GM18951 (cell line): ENCODE measurements around the gene MOK.
"Not testable (repeated sequence)": the region's sequence is repeated elsewhere in the genome, so short reads cannot be mapped to it uniquely, and the experiment has no call there.

Experiments used
- POLR2A ChIP-seq: IDR thresholded peaks from 4 replicates; pipeline ENCODE4 v1.6.1; 2011; ENCODE audit warnings: mild to moderate bottlenecking; ENCODE audit not compliant: insufficient read length, insufficient read depth; ENCODE audit errors: extremely low read depth
- in situ Hi-C: fragments of 300-500 bp; cut with MboI; formaldehyde crosslinking; loops from one replicate; pipeline ENCODE4 v1.12.0; 2022; ENCODE audit warnings: low sequenced_read_pairs, mixed read lengths, inconsistent platforms; ENCODE audit not compliant: unreplicated experiment

MOK gene

DNA sequence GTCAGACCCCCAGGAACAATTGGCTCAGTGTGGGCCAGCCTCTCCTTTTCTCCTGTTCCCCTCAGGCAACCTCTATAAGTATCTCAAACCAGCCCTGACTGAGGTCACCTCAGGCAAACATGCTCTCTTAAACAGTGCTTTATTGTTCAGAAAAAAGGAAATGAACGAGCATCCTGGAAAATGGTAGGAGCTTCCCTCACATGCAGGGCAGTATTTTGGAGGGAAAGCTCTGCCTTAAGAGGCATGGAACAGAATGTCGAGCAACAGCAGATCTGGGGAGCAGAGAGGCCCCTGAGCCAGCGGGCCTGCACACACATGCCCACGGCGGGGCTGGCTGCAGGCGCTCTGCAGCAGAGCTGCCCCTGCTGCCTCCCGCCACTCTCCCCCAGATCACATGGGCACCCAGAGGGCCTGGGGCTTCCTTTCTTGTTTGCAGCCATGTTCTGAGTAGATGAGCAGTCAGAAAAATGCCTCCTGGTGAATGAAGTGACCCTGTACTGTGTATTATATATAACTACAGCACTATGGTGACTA is 42.0 kb downstream of the MOK start:
- in situ Hi-C loops = no loop called here
- TF ChIP-seq POLR2A = no peak

DNA sequence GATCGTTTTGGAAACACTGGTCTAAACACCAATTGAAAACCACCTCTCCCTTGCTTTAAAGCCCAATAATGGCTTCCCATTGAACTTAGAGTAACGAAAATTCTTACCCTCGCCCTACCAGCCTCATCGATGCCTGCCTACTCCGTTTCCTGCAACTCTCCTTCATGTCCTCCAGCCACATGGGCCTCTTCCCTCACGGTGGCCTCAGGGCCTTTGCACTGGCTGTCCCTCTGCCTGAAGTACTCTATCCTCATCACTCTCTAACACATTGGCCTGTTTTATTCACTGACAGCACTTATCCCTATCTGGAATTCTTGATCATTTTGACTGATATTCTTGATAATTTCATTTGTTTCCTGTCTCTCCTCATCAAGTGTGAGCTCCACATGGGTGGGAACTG is 46.8 kb downstream of the MOK start:
- no peak for TF ChIP-seq POLR2A
- in situ Hi-C loops = no loop called here

DNA sequence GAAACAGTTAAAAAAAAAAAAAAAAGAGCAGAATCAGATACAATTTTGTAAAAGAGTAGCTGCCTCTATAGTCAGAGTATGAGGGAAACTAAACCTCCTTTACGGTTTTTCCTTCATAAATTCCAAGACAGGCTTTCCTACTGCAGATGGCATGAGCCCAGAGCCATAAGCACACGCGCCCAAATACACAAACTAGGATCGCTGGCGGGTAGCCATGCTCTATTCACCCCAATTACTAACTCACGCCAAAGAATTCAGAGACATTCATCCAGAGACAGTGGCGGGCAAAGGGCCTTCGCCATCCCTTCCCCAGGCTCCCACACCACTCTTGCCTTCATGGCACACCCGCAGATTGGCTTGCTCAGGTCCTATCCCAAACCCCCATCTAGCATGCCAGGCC is 48.2 kb downstream of the MOK start:
- TF ChIP-seq POLR2A = no peak
- in situ Hi-C loops = no loop called here

DNA sequence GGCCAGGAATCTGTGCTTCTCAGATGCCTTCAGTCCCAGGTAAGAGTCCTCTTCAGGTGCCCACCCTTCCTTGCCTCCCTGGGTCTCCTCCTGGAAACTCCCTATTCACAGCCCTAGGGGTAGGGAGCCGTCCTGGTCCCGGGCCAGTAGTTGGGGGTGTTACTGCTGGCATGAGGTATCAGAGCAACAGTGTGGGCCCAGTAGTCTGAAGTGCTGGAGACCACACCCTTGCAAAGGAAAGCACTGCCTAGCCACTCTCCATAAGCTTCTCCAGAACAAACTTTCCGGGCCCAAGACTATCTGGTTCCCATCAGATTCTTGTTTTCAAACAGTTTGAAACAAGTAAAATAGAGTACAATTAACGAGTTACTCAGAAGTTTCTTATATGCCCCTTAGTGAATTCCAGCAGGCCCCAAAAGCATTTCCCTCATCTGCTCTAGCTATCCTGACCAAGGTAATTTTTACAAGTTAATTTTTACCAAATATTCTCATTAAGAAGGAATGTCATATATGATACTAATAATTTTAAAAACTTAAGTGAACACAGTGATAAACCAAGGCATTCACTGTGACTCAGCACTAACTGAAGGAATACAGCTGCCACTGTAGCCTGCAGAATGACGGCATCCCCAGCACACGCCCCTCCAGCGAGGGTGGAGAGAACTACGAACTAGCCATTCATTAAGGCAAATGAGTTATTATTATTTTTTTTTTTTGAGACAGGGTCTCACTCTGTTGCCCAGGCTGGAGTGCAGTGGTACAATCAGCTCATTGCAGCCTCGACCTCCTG is 49.4 kb downstream of the MOK start:
- no peak for TF ChIP-seq POLR2A
- in situ Hi-C loops = no loop called here

DNA sequence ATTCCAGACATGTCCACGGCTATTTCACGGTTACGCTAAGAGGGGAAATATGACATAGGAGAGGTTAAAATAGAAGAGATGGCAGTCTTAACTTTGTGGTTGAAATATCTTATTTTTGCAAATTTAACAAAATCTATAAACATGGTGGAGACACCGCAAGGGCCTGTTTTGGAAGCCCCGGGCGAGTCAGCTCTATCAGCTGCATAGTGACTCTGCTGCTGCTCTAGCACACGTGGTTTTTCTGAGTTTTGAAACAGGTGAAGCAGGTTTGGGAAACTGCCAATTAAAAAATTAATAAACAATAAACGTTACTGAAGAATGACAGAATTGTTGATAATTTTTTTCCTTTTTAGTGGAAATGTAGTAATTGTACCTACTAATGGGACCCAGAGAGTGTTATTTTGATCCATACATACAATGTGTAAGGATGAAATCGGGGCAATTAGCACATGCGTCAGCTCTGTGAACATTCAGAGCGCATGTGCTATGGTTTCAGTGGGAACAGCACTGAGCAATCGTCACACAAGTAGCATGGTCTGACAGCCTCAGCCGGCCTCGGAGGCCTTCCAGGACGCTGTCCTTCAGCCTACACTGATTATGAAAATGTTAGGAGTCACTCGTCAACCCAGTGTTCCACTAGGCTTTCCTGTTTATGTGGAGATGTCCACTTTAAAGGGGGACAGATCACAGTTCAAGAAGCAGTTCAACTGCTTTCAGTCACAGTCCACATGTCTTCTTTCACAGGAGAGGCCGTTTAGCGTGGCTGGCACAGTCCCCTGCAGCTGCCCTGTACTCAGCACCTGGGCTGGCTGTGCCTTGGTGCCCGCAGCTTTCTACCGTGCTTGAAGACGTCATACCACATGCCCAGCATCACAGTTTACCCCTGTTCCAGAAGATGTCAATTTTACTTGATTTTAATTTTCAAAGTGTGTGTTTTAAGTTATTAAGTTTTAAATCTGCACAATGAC is 51.8 kb downstream of the MOK start:
- in situ Hi-C loops = no loop called here

DNA sequence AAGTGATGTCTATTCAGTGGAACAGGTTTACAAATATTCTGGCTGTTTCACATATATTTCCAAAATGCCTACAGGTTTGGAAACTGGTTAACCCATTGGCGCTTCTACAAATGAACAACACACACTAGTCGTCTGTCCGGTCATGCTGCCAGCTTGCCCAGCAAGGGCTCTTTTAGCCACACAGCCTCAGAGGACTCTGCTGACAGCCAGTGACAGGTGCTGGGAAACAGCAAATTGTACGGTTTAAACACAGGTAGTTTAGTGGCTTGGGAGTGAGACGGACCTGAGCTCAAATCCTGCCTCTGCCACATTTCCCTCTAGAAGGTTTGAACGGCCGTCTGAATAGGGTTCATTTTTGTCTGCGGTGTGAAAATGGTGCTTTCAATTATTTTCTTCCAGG is 53.8 kb downstream of the MOK start:
- TF ChIP-seq POLR2A = no peak
- in situ Hi-C loops = no loop called here

More for the DNA sequence above, 51.8 kb downstream of the MOK start:
- TF ChIP-seq POLR2A = no peak

DNA sequence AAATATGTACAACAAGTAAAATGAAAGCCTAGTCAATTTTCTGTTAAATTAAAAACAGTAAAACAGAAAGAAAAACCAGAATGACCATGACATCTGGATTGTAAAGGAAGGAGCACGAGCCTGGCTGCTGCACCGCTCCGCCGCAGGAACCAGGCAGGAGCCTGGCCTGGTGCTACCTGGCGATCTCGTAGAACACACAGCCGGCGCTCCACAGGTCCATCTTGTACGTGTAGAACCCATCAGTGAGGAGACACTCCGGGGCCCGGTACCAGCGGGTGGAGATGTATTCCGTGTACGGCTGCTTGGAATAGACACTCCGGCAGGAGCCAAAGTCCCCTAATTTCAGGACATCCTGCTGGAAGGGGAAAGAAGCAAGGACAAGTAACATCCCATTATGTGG is 54.3 kb downstream of the MOK start:
- in situ Hi-C loops = no loop called here

DNA sequence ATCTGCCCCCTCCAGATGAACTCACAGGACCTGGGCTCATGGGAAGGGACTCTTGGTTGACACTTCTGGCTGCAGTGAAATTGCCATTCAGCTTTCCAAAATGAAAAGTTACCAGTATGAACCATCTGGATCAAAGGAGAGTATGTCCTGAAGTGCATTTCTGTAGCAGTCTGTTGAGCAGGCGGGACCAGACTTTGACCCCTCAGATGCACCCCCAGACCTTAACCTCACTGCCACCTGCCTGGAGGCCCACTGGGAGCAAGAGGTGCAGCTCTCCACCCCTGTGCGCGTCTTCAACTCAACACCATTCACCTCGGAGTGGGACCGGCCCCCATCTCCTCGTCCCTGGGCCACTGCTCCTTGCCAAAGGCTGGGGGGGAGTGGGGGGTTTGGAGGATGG is 55.0 kb downstream of the MOK start:
- no peak for TF ChIP-seq POLR2A
- in situ Hi-C loops = no loop called here

More for the DNA sequence above, 54.3 kb downstream of the MOK start:
- TF ChIP-seq POLR2A = no peak

DNA sequence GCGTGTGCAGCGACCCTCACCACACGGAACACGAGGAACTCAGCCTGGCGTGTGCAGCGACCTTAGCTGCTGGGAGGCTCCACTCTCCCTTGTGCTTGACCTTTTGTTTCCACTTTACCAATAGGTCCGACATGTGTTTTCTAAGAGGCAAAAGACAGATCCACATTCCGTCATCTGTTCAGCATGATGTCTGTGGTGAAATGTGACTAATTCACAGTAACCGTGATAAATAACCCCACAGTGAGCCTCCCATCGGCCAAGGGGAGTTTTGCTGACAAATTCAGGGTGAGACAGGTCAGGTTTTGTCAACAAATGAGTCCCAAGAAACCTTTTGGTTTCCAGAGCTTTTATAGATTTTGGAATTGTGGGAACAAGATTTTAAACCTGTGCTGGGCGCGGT is 55.9 kb downstream of the MOK start:
- in situ Hi-C loops = no loop called here
- TF ChIP-seq POLR2A = no peak

DNA sequence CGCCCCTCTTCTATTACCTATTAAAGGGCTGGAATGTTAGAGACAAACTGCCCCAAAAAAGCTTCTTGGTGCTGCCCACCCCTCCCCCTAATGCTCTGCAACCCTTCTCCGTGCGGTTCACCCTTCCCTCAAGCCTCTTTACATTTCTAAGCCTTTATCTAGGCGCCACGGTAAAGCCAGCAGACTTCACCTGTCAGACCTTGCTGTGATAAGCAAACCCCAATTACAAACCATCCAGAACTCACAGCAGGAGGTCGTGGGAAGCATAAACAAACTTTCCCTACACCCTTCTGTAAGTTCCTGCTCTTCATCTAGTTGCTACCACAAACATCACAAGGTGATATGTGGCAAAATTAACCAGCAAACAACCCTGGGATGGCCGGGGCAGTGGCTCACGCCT is 56.8 kb downstream of the MOK start:
- TF ChIP-seq POLR2A = no peak
- in situ Hi-C loops = no loop called here

DNA sequence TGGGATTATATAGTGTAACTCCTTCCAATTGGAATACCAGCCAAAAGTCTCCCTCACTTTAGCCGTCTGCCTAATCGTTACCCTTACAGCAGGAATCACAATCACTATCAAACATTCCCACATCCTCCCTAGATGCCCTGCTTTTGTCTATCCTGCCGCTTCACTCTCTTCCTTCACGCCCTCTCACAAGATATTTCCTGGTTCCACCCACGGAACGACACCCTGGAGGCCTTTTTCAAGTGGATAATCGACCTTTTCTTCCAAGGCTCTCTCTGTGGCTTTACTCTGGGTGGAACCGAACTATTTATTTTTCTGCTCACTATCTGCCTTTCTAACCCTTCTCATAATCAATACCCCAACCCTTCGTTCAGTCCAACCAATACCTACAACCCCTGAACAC is 58.9 kb downstream of the MOK start:
- TF ChIP-seq POLR2A = no peak
- in situ Hi-C loops = no loop called here

DNA sequence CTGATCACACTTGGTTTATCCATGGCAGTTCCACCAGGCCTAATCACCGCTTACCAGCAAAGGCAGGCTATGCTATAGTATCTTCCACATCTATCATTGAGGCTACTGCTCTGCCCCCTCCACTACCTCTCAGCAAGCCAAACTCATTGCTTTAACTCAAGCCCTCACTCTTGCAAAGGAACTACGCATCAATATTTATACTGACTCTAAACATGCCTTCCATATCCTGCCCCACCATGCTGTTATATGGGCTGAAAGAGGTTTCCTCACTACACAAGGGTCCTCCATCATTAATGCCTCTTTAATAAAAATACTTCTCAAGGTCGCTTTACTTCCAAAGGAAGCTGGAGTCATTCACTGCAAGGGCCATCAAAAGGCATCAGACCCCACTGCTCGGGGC is 61.2 kb downstream of the MOK start:
- in situ Hi-C loops = not testable (repeated sequence)

DNA sequence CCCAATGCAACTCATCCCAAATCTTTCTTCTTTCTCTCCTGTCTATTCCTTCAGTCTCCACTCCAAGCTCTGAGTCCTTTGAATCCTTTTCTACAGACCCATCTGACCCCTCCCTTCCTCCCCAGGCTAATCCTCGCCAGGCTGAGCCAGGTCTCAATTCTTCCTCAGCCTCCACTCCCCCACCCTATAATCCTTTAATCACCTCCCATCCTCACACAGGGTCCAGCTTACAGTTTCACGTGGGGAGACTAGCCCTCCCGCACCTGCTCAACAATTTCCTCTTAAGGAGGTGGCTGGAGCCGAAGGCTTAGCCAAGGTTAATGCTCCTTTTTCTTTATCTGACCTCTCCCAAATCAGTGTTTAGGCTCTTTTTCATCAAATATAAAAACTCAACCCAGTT is 63.8 kb downstream of the MOK start:
- TF ChIP-seq POLR2A = no peak
- in situ Hi-C loops = no loop called here

DNA sequence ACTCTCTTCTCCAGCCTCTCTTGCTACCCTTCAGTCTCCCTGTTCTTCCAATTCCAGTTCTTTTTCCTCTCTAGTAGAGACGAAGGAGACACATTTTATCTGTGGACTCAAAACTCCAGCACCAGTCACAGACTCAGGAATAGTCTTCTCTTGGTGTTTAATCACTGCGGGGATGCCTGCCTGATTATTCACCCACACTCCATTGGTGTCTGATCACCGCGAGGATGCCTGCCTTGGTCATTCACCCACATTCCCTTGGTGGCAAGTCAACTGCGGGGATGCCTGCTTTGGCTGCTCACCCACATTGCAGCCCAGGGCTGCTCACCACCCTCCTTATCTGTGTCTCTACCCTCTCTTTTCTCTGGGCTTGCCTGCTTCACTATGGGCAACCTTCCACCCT is 64.5 kb downstream of the MOK start:
- in situ Hi-C loops = not testable (repeated sequence)
